ENCODE measurements around the gene DSCAM. TPM values are rescaled to one million over a fixed set of nuclear protein-coding genes. Genes with fewer than 3 reads are reported as not detected.

DSCAM gene
- total RNA-seq, 1 donor from 2014 or later = not detected

- no peak overlapping the region for H3K27ac ChIP-seq (replicated peaks)
- intact Hi-C loops (cut with micrococcal nuclease) = no loop called here
- no peak for TF ChIP-seq CTCF (IDR thresholded peaks at IDR 0.05; ENCODE audit: borderline replicate concordance)
- H3K9me3 ChIP-seq (replicated peaks) = no peaks in the 10 kb centered on the region
- H3K27me3 ChIP-seq (ENCODE audit: low read depth) = peaks cover 7% of the 10 kb centered on the region
- no peak for DNase-seq
- no peak overlapping the region for H3K4me3 ChIP-seq
- H3K36me3 ChIP-seq = no peaks in the 10 kb centered on the region
- no peaks in the 10 kb centered on the region for H3K4me1 ChIP-seq
Observed at GRCh38 chr21:40512590-40512989, 334.4 kb downstream of the DSCAM start.

GRCh38 chr21:40507978-40508377 is 339.0 kb downstream of the DSCAM start:
- Histone ChIP-seq H3K4me1 (no peaks in the 10 kb centered on the region), H3K27ac (replicated peaks) (no peak overlapping the region), H3K36me3 (no peaks in the 10 kb centered on the region), H3K4me3 (no peak overlapping the region), H3K9me3 (replicated peaks) (no peaks in the 10 kb centered on the region), H3K27me3 (ENCODE audit: low read depth) (peaks cover 43% of the 10 kb centered on the region)
- no peak for DNase-seq
- intact Hi-C loops (cut with micrococcal nuclease) = no loop called here
- TF ChIP-seq CTCF (IDR thresholded peaks at IDR 0.05; ENCODE audit: borderline replicate concordance) = no peak

- H3K4me3 ChIP-seq = no peak overlapping the region
- intact Hi-C loops (cut with micrococcal nuclease) = no loop called here
- H3K36me3 ChIP-seq = no peaks in the 10 kb centered on the region
- H3K9me3 ChIP-seq (replicated peaks) = no peaks in the 10 kb centered on the region
- no peaks in the 10 kb centered on the region for H3K4me1 ChIP-seq
- no peak for TF ChIP-seq CTCF (IDR thresholded peaks at IDR 0.05; ENCODE audit: borderline replicate concordance)
- no peak overlapping the region for H3K27ac ChIP-seq (replicated peaks)
- no peak for DNase-seq
- H3K27me3 ChIP-seq (ENCODE audit: low read depth) = peaks cover 66% of the 10 kb centered on the region
Observed at GRCh38 chr21:40505681-40506080, 341.3 kb downstream of the DSCAM start.

- no peak overlapping the region for H3K27ac ChIP-seq (replicated peaks)
- H3K4me1 ChIP-seq = no peaks in the 10 kb centered on the region
- intact Hi-C loops (cut with micrococcal nuclease) = no loop called here
- no peak for TF ChIP-seq CTCF (IDR thresholded peaks at IDR 0.05; ENCODE audit: borderline replicate concordance)
- no peaks in the 10 kb centered on the region for H3K9me3 ChIP-seq (replicated peaks)
- H3K36me3 ChIP-seq = no peaks in the 10 kb centered on the region
- no peak overlapping the region for H3K4me3 ChIP-seq
- H3K27me3 ChIP-seq (ENCODE audit: low read depth) = peaks cover 70% of the 10 kb centered on the region
- no peak for DNase-seq
Observed at GRCh38 chr21:40505244-40505643, 341.7 kb downstream of the DSCAM start.

GRCh38 chr21:40504825-40505224 is 342.1 kb downstream of the DSCAM start:
- intact Hi-C loops (cut with micrococcal nuclease) = no loop called here
- Histone ChIP-seq H3K4me3 (no peak overlapping the region), H3K36me3 (no peaks in the 10 kb centered on the region), H3K27me3 (ENCODE audit: low read depth) (peaks cover 70% of the 10 kb centered on the region), H3K9me3 (replicated peaks) (no peaks in the 10 kb centered on the region), H3K27ac (replicated peaks) (no peak overlapping the region), H3K4me1 (no peaks in the 10 kb centered on the region)
- no peak for TF ChIP-seq CTCF (IDR thresholded peaks at IDR 0.05; ENCODE audit: borderline replicate concordance)
- DNase-seq = no peak

GRCh38 chr21:40496116-40496515 is 350.8 kb downstream of the DSCAM start:
- TF ChIP-seq CTCF (IDR thresholded peaks at IDR 0.05; ENCODE audit: borderline replicate concordance) = no peak
- no peaks in the 10 kb centered on the region for H3K36me3 ChIP-seq
- DNase-seq = no peak
- H3K27me3 ChIP-seq (ENCODE audit: low read depth) = peaks cover 17% of the 10 kb centered on the region
- H3K4me1 ChIP-seq = no peaks in the 10 kb centered on the region
- no peak overlapping the region for H3K4me3 ChIP-seq
- intact Hi-C loops (cut with micrococcal nuclease) = no loop called here
- H3K9me3 ChIP-seq (replicated peaks) = peaks cover 26% of the 10 kb centered on the region
- H3K27ac ChIP-seq (replicated peaks) = no peak overlapping the region

All from left ventricle myocardium inferior (tissue), 1 donor.